Activated naive CD4-positive, alpha-beta T cell treated with Interleukin-2 at 50 U/mL for 16 hours (primary cell): ENCODE results near the gene NEUROD2.

ENCODE experiments used
- DNase-seq: peaks from one replicate; pipeline ENCODE4 v3.0.0-alpha.2; 2020

NEUROD2 gene

GRCh38 chr17:39607851-39608130 lies at the start of gene NEUROD2:
Gene NEUROD2, minus strand, starts transcription at chr17:39607920. Its CDS starts 1,321 bp downstream, at chr17:39606599.
- DNase-seq: no peak

- DNase-seq: no peak
Measured at GRCh38 chr17:39655105-39655504, 47.4 kb upstream of the NEUROD2 start.

- DNase-seq: peak; percentile 80
Measured at GRCh38 chr17:39653662-39654331, 46.1 kb upstream of the NEUROD2 start.

- DNase-seq: no peak
Measured at GRCh38 chr17:39653316-39653661, 45.6 kb upstream of the NEUROD2 start.

- no peak for DNase-seq
Measured at GRCh38 chr17:39652587-39653315, 45.0 kb upstream of the NEUROD2 start.

- DNase-seq: no peak
Measured at GRCh38 chr17:39651923-39652586, 44.3 kb upstream of the NEUROD2 start.

- DNase-seq: no peak
Measured at GRCh38 chr17:39650121-39650579, 42.4 kb upstream of the NEUROD2 start.

- DNase-seq: no peak
Measured at GRCh38 chr17:39648616-39649366, 41.1 kb upstream of the NEUROD2 start.

GRCh38 chr17:39647256-39647655 lies 39.5 kb upstream of the NEUROD2 start:
- DNase-seq: no peak

GRCh38 chr17:39643271-39643670 lies 35.6 kb upstream of the NEUROD2 start:
- no peak for DNase-seq

- no peak for DNase-seq
Measured at GRCh38 chr17:39642291-39643074, 34.8 kb upstream of the NEUROD2 start.

- DNase-seq: no peak
Measured at GRCh38 chr17:39641883-39642282, 34.2 kb upstream of the NEUROD2 start.

- no peak for DNase-seq
Measured at GRCh38 chr17:39641097-39641496, 33.4 kb upstream of the NEUROD2 start.

- no peak for DNase-seq
Measured at GRCh38 chr17:39640591-39641031, 32.9 kb upstream of the NEUROD2 start.

GRCh38 chr17:39639566-39640458 lies 32.1 kb upstream of the NEUROD2 start:
- no peak for DNase-seq

- DNase-seq: no peak
Measured at GRCh38 chr17:39639043-39639442, 31.3 kb upstream of the NEUROD2 start.

GRCh38 chr17:39638317-39638716 lies 30.6 kb upstream of the NEUROD2 start:
- no peak for DNase-seq

- DNase-seq: peak; percentile 93
Measured at GRCh38 chr17:39636927-39637736, 29.4 kb upstream of the NEUROD2 start, which contains the start of gene STARD3. Gene STARD3, plus strand, starts transcription at chr17:39637144. Its CDS starts 16,388 bp downstream, at chr17:39653532.

GRCh38 chr17:39636587-39636926 lies 28.8 kb upstream of the NEUROD2 start:
- no peak for DNase-seq

- no peak for DNase-seq
Measured at GRCh38 chr17:39635614-39636176, 28.0 kb upstream of the NEUROD2 start.
